ENCODE results near the gene CWF19L2. TPM values are rescaled to one million over a fixed set of nuclear protein-coding genes. Genes with fewer than 3 reads are reported as not detected.

The CWF19L2 gene
- polyA plus RNA-seq, 3 donors, result 1.6 to 2.2 (median 1.7) TPM

DNA sequence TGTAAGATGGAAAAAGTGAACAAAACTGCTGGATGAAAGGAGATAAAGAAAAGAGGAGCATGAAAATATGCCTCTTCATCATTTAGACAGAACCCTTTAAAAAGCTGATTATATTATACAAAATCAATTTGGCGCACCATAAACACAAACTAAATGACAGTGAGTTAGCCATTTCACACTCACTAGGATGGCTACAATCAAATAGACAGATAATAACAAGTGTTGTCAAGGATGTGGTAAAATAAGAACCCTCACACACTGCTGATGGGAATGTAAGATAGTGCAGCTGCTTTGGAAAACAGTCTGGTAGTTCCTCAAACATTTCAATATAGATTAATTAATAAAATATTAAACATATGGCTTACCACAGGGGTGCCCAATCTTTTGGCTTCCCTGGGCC is 99.7 kb downstream of the CWF19L2 start:
- H3K36me3 Mint-ChIP-seq, result peaks cover 10 to 17% of the 10 kb centered on the region in 2 donors
- no CpG with 5 or more reads among the region's 1 CpG for WGBS (ENCODE audit: insufficient coverage)
- intact Hi-C loops (cut with micrococcal nuclease), result no loop called here
- H3K27ac Mint-ChIP-seq, result no peak overlapping the region
- Histone ChIP-seq H3K27me3 (ENCODE audit: control insufficient read depth in 2 of 2, insufficient read depth in 2 of 2, low read length in 2 of 2) (no peaks in the 10 kb centered on the region), H3K4me1 (ENCODE audit: control insufficient read depth in 1 of 2, insufficient read depth in 2 of 2, low read length in 2 of 2) (no peaks in the 10 kb centered on the region), H4K20me1 (ENCODE audit: insufficient read depth, low read length) (no peaks in the 10 kb centered on the region), H3K9ac (ENCODE audit: insufficient read depth, low read length, poor library complexity, severe bottlenecking) (no peak overlapping the region), H2AFZ (ENCODE audit: insufficient read depth, low read depth, low read length, poor library complexity, severe bottlenecking) (no peak overlapping the region), H3K4me2 (replicated peaks; ENCODE audit: extremely low read depth, low read length, poor library complexity, severe bottlenecking) (no peak overlapping the region), H3K9me3 (replicated peaks in 1 of 2; ENCODE audit: control insufficient read depth in 1 of 2, insufficient read depth in 1 of 2, low read length in 2 of 2) (peaks cover 0 to 4% of the 10 kb centered on the region in 2 donors), H3K4me3 (replicated peaks in 1 of 3; ENCODE audit: low read depth in 2 of 3, low read length in 3 of 3) (no peak overlapping the region), H3K36me3 (replicated peaks in 1 of 2; ENCODE audit: control insufficient read depth in 1 of 2, insufficient read depth in 2 of 2, low read length in 2 of 2) (peaks cover 0 to under 1% of the 10 kb centered on the region in 2 donors), H3K79me2 (ENCODE audit: insufficient read depth, low read length) (no peaks in the 10 kb centered on the region), H3K27ac (ENCODE audit: low read depth in 1 of 2, low read length in 2 of 2) (no peak overlapping the region)
- TF ChIP-seq, protein P1, sequence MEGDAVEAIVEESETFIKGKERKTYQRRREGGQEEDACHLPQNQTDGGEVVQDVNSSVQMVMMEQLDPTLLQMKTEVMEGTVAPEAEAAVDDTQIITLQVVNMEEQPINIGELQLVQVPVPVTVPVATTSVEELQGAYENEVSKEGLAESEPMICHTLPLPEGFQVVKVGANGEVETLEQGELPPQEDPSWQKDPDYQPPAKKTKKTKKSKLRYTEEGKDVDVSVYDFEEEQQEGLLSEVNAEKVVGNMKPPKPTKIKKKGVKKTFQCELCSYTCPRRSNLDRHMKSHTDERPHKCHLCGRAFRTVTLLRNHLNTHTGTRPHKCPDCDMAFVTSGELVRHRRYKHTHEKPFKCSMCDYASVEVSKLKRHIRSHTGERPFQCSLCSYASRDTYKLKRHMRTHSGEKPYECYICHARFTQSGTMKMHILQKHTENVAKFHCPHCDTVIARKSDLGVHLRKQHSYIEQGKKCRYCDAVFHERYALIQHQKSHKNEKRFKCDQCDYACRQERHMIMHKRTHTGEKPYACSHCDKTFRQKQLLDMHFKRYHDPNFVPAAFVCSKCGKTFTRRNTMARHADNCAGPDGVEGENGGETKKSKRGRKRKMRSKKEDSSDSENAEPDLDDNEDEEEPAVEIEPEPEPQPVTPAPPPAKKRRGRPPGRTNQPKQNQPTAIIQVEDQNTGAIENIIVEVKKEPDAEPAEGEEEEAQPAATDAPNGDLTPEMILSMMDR (IDR thresholded peaks at IDR 0.05), result no peak
- H3K27me3 Mint-ChIP-seq (ENCODE audit: low read depth in 3 of 3), result no peaks in the 10 kb centered on the region
- DNase-seq, result no peak
- H3K4me1 Mint-ChIP-seq, result no peaks in the 10 kb centered on the region
- no peak overlapping the region for H3K4me3 Mint-ChIP-seq
- peaks cover 2 to 17% (median 4%) of the 10 kb centered on the region in 7 donors for H3K9me3 Mint-ChIP-seq

DNA sequence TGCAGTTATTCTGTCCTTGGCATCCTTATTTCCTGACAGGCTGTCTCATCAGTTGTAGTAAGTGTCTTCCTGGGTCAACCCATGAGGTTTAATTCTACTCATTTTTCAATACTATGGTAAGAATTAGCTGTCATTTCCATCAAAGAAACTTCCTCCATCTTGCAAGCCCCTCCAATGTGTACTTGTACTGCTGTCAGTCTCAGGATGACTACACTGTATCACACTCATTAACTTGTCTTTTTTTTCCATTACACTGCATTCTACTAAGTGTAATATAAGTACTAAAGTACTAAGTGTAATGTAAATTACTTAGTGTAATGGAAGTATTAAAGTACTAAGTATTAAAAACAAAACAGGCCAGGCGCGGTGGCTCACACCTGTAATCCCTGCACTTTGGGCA is 102.8 kb downstream of the CWF19L2 start:
- H3K27ac Mint-ChIP-seq, result no peak overlapping the region
- no peak overlapping the region for H3K27ac ChIP-seq (ENCODE audit: low read depth in 1 of 2, low read length in 2 of 2)
- no peaks in the 10 kb centered on the region for H3K27me3 Mint-ChIP-seq (ENCODE audit: low read depth in 3 of 3)
- H3K9ac ChIP-seq (ENCODE audit: insufficient read depth, low read length, poor library complexity, severe bottlenecking), result no peak overlapping the region
- intact Hi-C loops (cut with micrococcal nuclease), result no loop called here
- no peak overlapping the region for H2AFZ ChIP-seq (ENCODE audit: insufficient read depth, low read depth, low read length, poor library complexity, severe bottlenecking)
- DNase-seq, result no peak
- no peak overlapping the region for H3K4me3 Mint-ChIP-seq
- H3K4me1 ChIP-seq (ENCODE audit: control insufficient read depth in 1 of 2, insufficient read depth in 2 of 2, low read length in 2 of 2), result no peaks in the 10 kb centered on the region
- no peaks in the 10 kb centered on the region for H4K20me1 ChIP-seq (ENCODE audit: insufficient read depth, low read length)
- no peaks in the 10 kb centered on the region for H3K79me2 ChIP-seq (ENCODE audit: insufficient read depth, low read length)
- H3K4me1 Mint-ChIP-seq, result no peaks in the 10 kb centered on the region
- WGBS (ENCODE audit: insufficient coverage), result no CpG with 5 or more reads among the region's 2 CpGs
- H3K4me3 ChIP-seq (replicated peaks in 1 of 3; ENCODE audit: low read depth in 2 of 3, low read length in 3 of 3), result no peak overlapping the region
- H3K27me3 ChIP-seq (ENCODE audit: control insufficient read depth in 2 of 2, insufficient read depth in 2 of 2, low read length in 2 of 2), result no peaks in the 10 kb centered on the region
- H3K36me3 Mint-ChIP-seq, result peaks cover 14 to 22% of the 10 kb centered on the region in 2 donors
- H3K4me2 ChIP-seq (replicated peaks; ENCODE audit: extremely low read depth, low read length, poor library complexity, severe bottlenecking), result no peak overlapping the region
- TF ChIP-seq, protein P1 (IDR thresholded peaks at IDR 0.05), result no peak
- peaks cover 0 to 5% (median 3%) of the 10 kb centered on the region in 7 donors for H3K9me3 Mint-ChIP-seq
- no peaks in the 10 kb centered on the region for H3K9me3 ChIP-seq (replicated peaks in 1 of 2; ENCODE audit: control insufficient read depth in 1 of 2, insufficient read depth in 1 of 2, low read length in 2 of 2)
- H3K36me3 ChIP-seq (replicated peaks in 1 of 2; ENCODE audit: control insufficient read depth in 1 of 2, insufficient read depth in 2 of 2, low read length in 2 of 2), result peaks cover 0 to 9% of the 10 kb centered on the region in 2 donors
